SH-SY5Y (cell line): ENCODE measurements around the gene OBSCN.

Source experiments
- GATA2 ChIP-seq: IDR thresholded peaks from 2 replicates; pipeline ENCODE4 v1.6.1; 2011; ENCODE audit warnings: mild to moderate bottlenecking, low read depth, low read length
- GATA3 ChIP-seq: IDR thresholded peaks from 2 replicates; pipeline ENCODE4 v1.6.1; 2011; ENCODE audit warnings: low read depth, mild to moderate bottlenecking, low read length, moderate library complexity

DNA sequence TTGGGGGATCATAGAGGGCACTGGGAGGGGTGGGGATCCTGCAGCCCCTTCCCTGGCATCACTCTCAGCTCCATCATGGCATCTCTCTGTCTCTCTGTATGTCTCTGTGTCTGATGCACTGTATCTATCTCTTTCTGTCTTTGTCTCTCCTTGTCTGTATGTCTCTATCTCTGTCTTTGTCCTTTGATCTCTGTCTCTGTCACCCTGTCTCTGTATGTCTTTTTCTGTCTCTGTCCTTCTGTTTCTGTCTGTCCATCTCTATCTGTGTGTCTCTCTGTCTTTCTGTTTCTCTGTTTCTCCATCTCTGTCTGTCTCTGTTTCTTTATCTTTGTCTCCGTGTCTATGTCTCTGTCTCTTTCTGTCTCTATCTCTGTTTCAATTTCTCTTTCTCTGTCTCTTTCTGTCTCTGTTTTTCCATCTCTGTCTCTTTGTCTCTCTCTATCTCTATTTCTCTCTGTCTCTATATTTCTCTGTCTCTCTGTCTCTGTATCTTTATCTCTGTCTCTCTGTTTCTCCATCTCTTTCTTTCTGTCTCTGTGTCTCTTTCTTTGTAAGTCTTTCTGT lies 142.4 kb downstream of the OBSCN start:
- TF ChIP-seq GATA2 (no peak), GATA3 (no peak)
